ENCODE measurements around the gene DDX24.

Gene DDX24

GRCh38 chr14:94029265-94029664 is 51.7 kb downstream of the DDX24 start:
- DNase-seq: no peak

GRCh38 chr14:94028450-94028826 is 52.6 kb downstream of the DDX24 start:
- no peak for DNase-seq

- no peak for DNase-seq
Measured at GRCh38 chr14:94027566-94028449, 53.2 kb downstream of the DDX24 start.

GRCh38 chr14:94026889-94027469 is 54.0 kb downstream of the DDX24 start:
- no peak for DNase-seq

- DNase-seq: peak; percentile 99
Measured at GRCh38 chr14:94026173-94026888, 54.7 kb downstream of the DDX24 start, which contains the start of gene OTUB2. Gene OTUB2, plus strand, starts transcription at chr14:94026340. Its CDS starts 198 bp downstream, at chr14:94026538.

GRCh38 chr14:94025720-94026119 is 55.3 kb downstream of the DDX24 start:
- no peak for DNase-seq

- DNase-seq: no peak
Measured at GRCh38 chr14:94024549-94024948, 56.5 kb downstream of the DDX24 start.

GRCh38 chr14:94022532-94023411 is 58.2 kb downstream of the DDX24 start:
- no peak for DNase-seq

GRCh38 chr14:94021416-94022157 is 59.4 kb downstream of the DDX24 start:
- DNase-seq: peak; percentile 27

GRCh38 chr14:94021001-94021400 is 60.0 kb downstream of the DDX24 start:
- no peak for DNase-seq

- no peak for DNase-seq
Measured at GRCh38 chr14:94020267-94020666, 60.7 kb downstream of the DDX24 start.

- DNase-seq: no peak
Measured at GRCh38 chr14:94019329-94019728, 61.7 kb downstream of the DDX24 start.

- no peak for DNase-seq
Measured at GRCh38 chr14:94018308-94018707, 62.7 kb downstream of the DDX24 start.

- no peak for DNase-seq
Measured at GRCh38 chr14:94016446-94016976, 64.5 kb downstream of the DDX24 start.

GRCh38 chr14:94015223-94015622 is 65.8 kb downstream of the DDX24 start:
- DNase-seq: no peak

- no peak for DNase-seq
Measured at GRCh38 chr14:94014382-94014781, 66.6 kb downstream of the DDX24 start.

- DNase-seq: no peak
Measured at GRCh38 chr14:94011795-94012194, 69.2 kb downstream of the DDX24 start.

GRCh38 chr14:94010625-94011024 is 70.4 kb downstream of the DDX24 start:
- DNase-seq: no peak

- no peak for DNase-seq
Measured at GRCh38 chr14:94009767-94010166, 71.2 kb downstream of the DDX24 start.

GRCh38 chr14:94008234-94008633 is 72.8 kb downstream of the DDX24 start:
- no peak for DNase-seq

GRCh38 chr14:94005324-94006073 is 75.5 kb downstream of the DDX24 start:
- DNase-seq: no peak

Measured in left hindlimb (tissue), 1 donor.